ENCODE results near the gene LDLRAD3.

The LDLRAD3 gene

GRCh38 chr11:36013950-36014897, 70.4 kb downstream of the LDLRAD3 start:
- H3K27ac ChIP-seq: peak overlapping the region; percentile 60
- ChIA-PET POLR2A (ENCODE audit: low non-redundant PET) (no interaction called here), CTCF (interaction anchor here (0.7 kb wide), 1 partner anchor 18 kb away, joined by 3 read pairs; no protein-coding TSS in a partner anchor)
- TF ChIP-seq CTCF (conservative IDR thresholded peaks at IDR 0.05; ENCODE audit: low read depth): no peak
- DNase-seq (ENCODE audit: low spot score): no peak

- TF ChIP-seq CTCF (conservative IDR thresholded peaks at IDR 0.05; ENCODE audit: low read depth): no peak
- peak overlapping the region; percentile 52 for H3K27ac ChIP-seq
- CTCF ChIA-PET: interaction anchor here (0.7 kb wide), 1 partner anchor 19 kb away, joined by 3 read pairs; no protein-coding TSS in a partner anchor
- no peak for DNase-seq (ENCODE audit: low spot score)
- POLR2A ChIA-PET (ENCODE audit: low non-redundant PET): no interaction called here
Measured at GRCh38 chr11:36014898-36015665, 71.2 kb downstream of the LDLRAD3 start.

GRCh38 chr11:36015799-36016198, 71.9 kb downstream of the LDLRAD3 start:
- no peak for TF ChIP-seq CTCF (conservative IDR thresholded peaks at IDR 0.05; ENCODE audit: low read depth)
- H3K27ac ChIP-seq: peak overlapping the region; percentile 52
- ChIA-PET POLR2A (ENCODE audit: low non-redundant PET) (no interaction called here), CTCF (no interaction called here)
- no peak for DNase-seq (ENCODE audit: low spot score)

GRCh38 chr11:36016263-36016662, 72.4 kb downstream of the LDLRAD3 start:
- peak overlapping the region; percentile 52 for H3K27ac ChIP-seq
- no peak for DNase-seq (ENCODE audit: low spot score)
- ChIA-PET POLR2A (ENCODE audit: low non-redundant PET) (no interaction called here), CTCF (no interaction called here)
- no peak for TF ChIP-seq CTCF (conservative IDR thresholded peaks at IDR 0.05; ENCODE audit: low read depth)

GRCh38 chr11:36016709-36017108, 72.8 kb downstream of the LDLRAD3 start:
- TF ChIP-seq CTCF (conservative IDR thresholded peaks at IDR 0.05; ENCODE audit: low read depth): no peak
- no peak overlapping the region for H3K27ac ChIP-seq
- ChIA-PET POLR2A (ENCODE audit: low non-redundant PET) (no interaction called here), CTCF (interaction anchor here (0.7 kb wide), 1 partner anchor 243 kb away, joined by 11 read pairs; no protein-coding TSS in a partner anchor)
- no peak for DNase-seq (ENCODE audit: low spot score)

- H3K27ac ChIP-seq: peak overlapping the region; percentile 86
Measured at GRCh38 chr11:36019005-36019596, 75.2 kb downstream of the LDLRAD3 start.

More at GRCh38 chr11:36019005-36019596, 75.2 kb downstream of the LDLRAD3 start:
- ChIA-PET CTCF (interaction anchor here (0.5 to 0.7 kb wide), 2 partner anchors 51 to 240 kb away, joined by 3 read pairs; no protein-coding TSS in a partner anchor), POLR2A (ENCODE audit: low non-redundant PET) (no interaction called here)
- no peak for TF ChIP-seq CTCF (conservative IDR thresholded peaks at IDR 0.05; ENCODE audit: low read depth)
- no peak for DNase-seq (ENCODE audit: low spot score)
